DND-41 (cell line): Measurements from ENCODE around the gene SPAG16.

Experiments used
- ATAC-seq: fragments of 200-7000 bp; cut with Tn5 transposase; 3 replicates; pipeline ENCODE4 v1.9.1; 2021; ENCODE audit warnings: low read depth; ENCODE audit not compliant: insufficient read depth
- DNase-seq: peaks from one replicate; pipeline ENCODE4 v3.0.0-alpha.2; 2020
- H2AFZ ChIP-seq: 2 replicates; pipeline ENCODE4 v1.6.0; 2012; ENCODE audit warnings: low read depth, low read length
- H3K27ac ChIP-seq: 2 replicates; pipeline ENCODE4 v1.5.1; 2012; ENCODE audit warnings: low read length, inconsistent platforms
- H3K27me3 ChIP-seq: fragments of 200-600 bp; sonication (generic); 2 replicates; pipeline ENCODE4 v1.6.0; 2012; ENCODE audit warnings: low read length, mild to moderate bottlenecking, inconsistent platforms; ENCODE audit not compliant: insufficient read depth, poor library complexity
- H3K36me3 ChIP-seq: 2 replicates; pipeline ENCODE4 v1.5.1; 2012; ENCODE audit warnings: low read length, inconsistent platforms; ENCODE audit not compliant: insufficient read depth
- H3K4me1 ChIP-seq: 2 replicates; pipeline ENCODE4 v1.5.1; 2012; ENCODE audit warnings: mild to moderate bottlenecking, low read length; ENCODE audit not compliant: insufficient read depth
- H3K4me2 ChIP-seq: 2 replicates; pipeline ENCODE4 v1.6.0; 2012; ENCODE audit warnings: mild to moderate bottlenecking, moderate library complexity, low read length, inconsistent platforms; ENCODE audit not compliant: insufficient read depth
- H3K4me3 ChIP-seq, 2 experiments: fragments of 200-600 bp in 1 of 2; shearing (Covaris generic) in 1 of 2; 2 replicates each; pipeline ENCODE4 v1.5.1; 2012 to 2016; ENCODE audit warnings: inconsistent platforms in 2 of 2, low read length in 2 of 2, mild to moderate bottlenecking in 2 of 2, low read depth in 1 of 2, moderate library complexity in 1 of 2
- H3K79me2 ChIP-seq: 2 replicates; pipeline ENCODE4 v1.6.0; 2012; ENCODE audit warnings: low read length, inconsistent platforms; ENCODE audit not compliant: insufficient read depth
- H3K9ac ChIP-seq: 2 replicates; pipeline ENCODE4 v1.6.0; 2012; ENCODE audit warnings: low read depth, mild to moderate bottlenecking, inconsistent platforms, low read length, moderate library complexity
- H3K9me3 ChIP-seq: 2 replicates; pipeline ENCODE4 v1.5.1; 2012; ENCODE audit warnings: low read length, moderate library complexity, mild to moderate bottlenecking, inconsistent platforms; ENCODE audit not compliant: insufficient read depth, severe bottlenecking
- H4K20me1 ChIP-seq: 2 replicates; pipeline ENCODE4 v1.6.0; 2012; ENCODE audit warnings: low read length; ENCODE audit not compliant: insufficient read depth
- CTCF ChIP-seq: IDR thresholded peaks from 2 replicates; pipeline ENCODE4 v1.5.1; 2012; ENCODE audit warnings: borderline replicate concordance, low read length, moderate library complexity, mild to moderate bottlenecking; ENCODE audit not compliant: poor library complexity, severe bottlenecking; ENCODE audit errors: extremely low read depth
- EZH2 ChIP-seq: IDR thresholded peaks from 3 replicates; pipeline ENCODE4 v1.6.1; 2012; ENCODE audit warnings: borderline replicate concordance, low read depth, mild to moderate bottlenecking, moderate library complexity, low read length, inconsistent platforms; ENCODE audit not compliant: severe bottlenecking

Gene SPAG16

GRCh38 chr2:214077727-214078126, 793.5 kb downstream of the SPAG16 start:
- H3K4me3 ChIP-seq = no peak overlapping the region

GRCh38 chr2:214079032-214079431, 794.8 kb downstream of the SPAG16 start:
- Histone ChIP-seq H3K27ac (no peak overlapping the region), H3K79me2 (no peaks in the 10 kb centered on the region), H2AFZ (no peak overlapping the region), H4K20me1 (no peaks in the 10 kb centered on the region), H3K9ac (no peak overlapping the region), H3K36me3 (no peaks in the 10 kb centered on the region), H3K27me3 (no peaks in the 10 kb centered on the region), H3K4me2 (no peak overlapping the region), H3K4me1 (no peaks in the 10 kb centered on the region), H3K4me3 (no peak overlapping the region), H3K9me3 (no peaks in the 10 kb centered on the region)
- TF ChIP-seq CTCF = peak; percentile 47
- no peak for TF ChIP-seq EZH2
- no peak for ATAC-seq
- DNase-seq = no peak

More at GRCh38 chr2:214077727-214078126, 793.5 kb downstream of the SPAG16 start:
- H3K79me2 ChIP-seq = no peaks in the 10 kb centered on the region
- DNase-seq = no peak
- ATAC-seq = no peak
- no peaks in the 10 kb centered on the region for H3K4me1 ChIP-seq
- no peaks in the 10 kb centered on the region for H4K20me1 ChIP-seq
- H3K4me2 ChIP-seq = no peak overlapping the region
- H2AFZ ChIP-seq = 0 out of 2 replicates have a peak overlapping the region, but pooled peaks have one; percentile 1
- TF ChIP-seq CTCF (no peak), EZH2 (no peak)
- H3K36me3 ChIP-seq = no peaks in the 10 kb centered on the region
- H3K9me3 ChIP-seq = no peaks in the 10 kb centered on the region
- no peak overlapping the region for H3K9ac ChIP-seq
- H3K27me3 ChIP-seq = no peaks in the 10 kb centered on the region
- no peak overlapping the region for H3K27ac ChIP-seq

GRCh38 chr2:214088536-214088935, 804.3 kb downstream of the SPAG16 start:
- peaks cover 7% of the 10 kb centered on the region; the same call in 1 of the 2 replicates for H3K4me1 ChIP-seq
- H3K9ac ChIP-seq = no peak overlapping the region
- H3K36me3 ChIP-seq = no peaks in the 10 kb centered on the region
- ATAC-seq = no peak
- no peaks in the 10 kb centered on the region for H3K9me3 ChIP-seq
- no peak overlapping the region for H3K4me3 ChIP-seq
- no peaks in the 10 kb centered on the region for H4K20me1 ChIP-seq
- no peak overlapping the region for H3K4me2 ChIP-seq
- no peak overlapping the region for H3K27ac ChIP-seq
- TF ChIP-seq EZH2 (no peak), CTCF (no peak)
- no peak overlapping the region for H2AFZ ChIP-seq
- no peaks in the 10 kb centered on the region for H3K27me3 ChIP-seq
- H3K79me2 ChIP-seq = no peaks in the 10 kb centered on the region
- no peak for DNase-seq
